ENCODE results near the gene QSOX2.

The QSOX2 gene

DNA sequence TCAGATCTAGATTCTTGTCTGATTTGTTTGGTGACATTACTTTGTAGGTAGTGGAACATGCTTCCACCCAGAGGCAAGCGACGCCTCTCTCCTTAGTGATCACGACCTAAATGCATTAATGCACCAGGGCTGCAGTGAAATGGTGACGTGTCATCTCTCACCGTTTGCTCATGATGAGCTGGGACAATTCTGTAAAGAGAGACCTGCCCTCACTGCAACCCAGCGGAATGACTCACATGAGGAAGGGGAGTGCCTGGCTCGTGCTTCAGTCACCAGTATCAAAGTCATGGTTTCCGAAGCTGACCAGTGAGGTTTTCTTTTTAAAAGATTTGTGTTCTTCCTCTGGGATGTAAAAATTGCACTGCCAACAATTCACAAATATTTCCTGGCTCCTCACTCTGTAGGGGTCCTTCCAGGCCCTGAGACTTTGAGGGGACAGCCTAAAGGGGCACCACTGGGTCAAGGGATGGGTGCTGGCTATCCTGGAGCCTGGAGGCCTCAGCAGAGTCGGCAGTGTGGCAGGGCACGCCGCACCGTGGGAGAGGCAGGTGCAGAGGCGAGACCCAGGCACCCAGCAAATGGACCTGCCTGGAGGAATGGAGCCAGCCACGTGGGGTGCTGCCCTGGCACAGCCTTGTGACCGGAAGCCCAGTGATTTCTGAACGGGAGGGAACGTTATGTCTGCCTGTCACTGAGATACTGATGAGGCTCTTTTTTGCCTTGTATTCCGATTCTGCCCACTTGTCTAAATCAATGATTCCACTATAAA, 17.3 kb downstream of the QSOX2 start:
- peak; percentile 33 for DNase-seq (ENCODE audit: low read depth, low spot score)
- H3K4me3 ChIP-seq (ENCODE audit: low read depth, low read length), result no peak overlapping the region
- TF ChIP-seq CTCF (IDR thresholded peaks at IDR 0.05; ENCODE audit: insufficient read depth, low read length, missing control alignments), result no peak
- ChIA-PET CTCF (interaction anchor here (0.8 to 5.7 kb wide), 6 partner anchors 9 to 55 kb away, joined by 3 to 66 read pairs (median 4); no protein-coding TSS in a partner anchor), POLR2A (no interaction called here)

- no peak for TF ChIP-seq CTCF (IDR thresholded peaks at IDR 0.05; ENCODE audit: insufficient read depth, low read length, missing control alignments)
- CTCF ChIA-PET, result interaction anchor here (1.0 to 5.7 kb wide), 15 partner anchors 7 to 104 kb away, joined by 3 to 66 read pairs (median 5); no protein-coding TSS in a partner anchor
- no peak overlapping the region for H3K4me3 ChIP-seq (ENCODE audit: low read depth, low read length)
- POLR2A ChIA-PET, result no interaction called here
- DNase-seq (ENCODE audit: low read depth, low spot score), result no peak
These were observed 18.8 kb downstream of the QSOX2 start for GRCh38 chr9:136226680-136227407.

DNA sequence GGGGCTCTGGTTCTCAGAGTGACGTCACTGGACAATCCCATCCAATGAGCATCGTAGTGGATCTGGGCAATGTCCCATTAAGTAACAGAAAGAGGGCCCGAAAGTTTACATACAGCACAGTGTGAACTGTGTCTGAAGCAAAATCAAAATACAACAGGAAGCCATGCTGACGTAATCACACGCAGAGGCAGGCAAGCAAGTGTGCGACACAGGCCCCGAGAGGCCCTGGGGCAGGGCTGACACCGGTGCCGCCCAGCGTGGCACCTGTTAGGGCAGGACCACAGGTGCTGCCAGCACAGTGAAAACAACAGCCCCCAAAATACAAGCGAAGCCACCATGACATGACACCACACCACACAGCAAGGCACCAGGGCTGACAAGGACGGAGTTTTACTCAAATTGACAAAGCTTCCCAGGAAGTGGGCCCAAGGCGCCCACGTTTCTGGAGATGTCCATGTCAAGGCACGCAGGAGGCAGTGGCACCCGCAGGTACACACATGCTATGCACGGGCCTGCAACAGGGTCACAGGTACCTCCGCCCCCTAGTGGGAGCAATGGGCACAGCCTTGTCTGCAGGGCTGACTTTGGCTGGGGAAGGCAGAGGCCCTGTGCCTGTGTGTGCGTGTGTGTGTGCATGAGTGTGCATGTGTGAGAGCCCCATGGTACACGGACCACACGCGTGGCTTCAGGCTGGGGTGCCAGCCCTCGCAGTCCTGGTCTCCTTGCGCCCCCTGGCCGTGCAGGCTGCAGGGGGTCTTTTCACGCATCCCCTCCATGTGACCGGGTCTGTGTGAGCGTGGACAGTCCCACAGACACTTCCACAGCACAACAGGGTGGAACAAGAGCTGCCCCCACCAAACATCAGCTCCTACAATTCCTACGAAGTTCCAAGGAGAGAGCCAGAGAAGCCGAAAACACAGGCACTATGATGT, 19.6 kb downstream of the QSOX2 start:
- ChIA-PET CTCF (interaction anchor here (1.0 to 5.7 kb wide), 18 partner anchors 8 to 103 kb away, joined by 3 to 66 read pairs (median 5); partner anchors contain the start of gene QSOX2), POLR2A (no interaction called here)
- DNase-seq (ENCODE audit: low read depth, low spot score), result no peak
- no peak overlapping the region for H3K4me3 ChIP-seq (ENCODE audit: low read depth, low read length)
- peak; percentile 91 for TF ChIP-seq CTCF (IDR thresholded peaks at IDR 0.05; ENCODE audit: insufficient read depth, low read length, missing control alignments)

DNA sequence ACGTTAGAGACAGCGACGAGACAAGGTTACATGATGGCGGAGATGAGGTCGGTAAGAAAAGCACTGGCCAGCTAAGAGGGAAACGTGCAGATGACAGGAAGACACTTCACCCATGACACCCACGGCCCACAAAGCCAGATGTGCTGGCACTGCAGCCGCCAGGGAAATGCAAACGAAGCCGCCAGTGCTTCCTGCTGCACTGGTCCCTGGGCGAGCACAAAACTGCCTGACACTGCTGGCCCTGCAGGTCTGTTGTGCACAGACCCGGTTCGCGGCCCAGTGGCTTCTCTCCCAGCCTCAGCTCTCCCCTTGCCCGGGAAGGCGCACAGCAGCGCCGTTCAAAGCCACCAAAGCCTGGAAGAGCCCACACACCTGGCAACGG, 20.3 kb downstream of the QSOX2 start:
- no peak for DNase-seq (ENCODE audit: low read depth, low spot score)
- no peak overlapping the region for H3K4me3 ChIP-seq (ENCODE audit: low read depth, low read length)
- ChIA-PET CTCF (interaction anchor here (1.1 to 5.7 kb wide), 16 partner anchors 9 to 84 kb away, joined by 3 to 66 read pairs (median 5); partner anchors contain the start of gene QSOX2), POLR2A (no interaction called here)
- TF ChIP-seq CTCF (IDR thresholded peaks at IDR 0.05; ENCODE audit: insufficient read depth, low read length, missing control alignments), result no peak

DNA sequence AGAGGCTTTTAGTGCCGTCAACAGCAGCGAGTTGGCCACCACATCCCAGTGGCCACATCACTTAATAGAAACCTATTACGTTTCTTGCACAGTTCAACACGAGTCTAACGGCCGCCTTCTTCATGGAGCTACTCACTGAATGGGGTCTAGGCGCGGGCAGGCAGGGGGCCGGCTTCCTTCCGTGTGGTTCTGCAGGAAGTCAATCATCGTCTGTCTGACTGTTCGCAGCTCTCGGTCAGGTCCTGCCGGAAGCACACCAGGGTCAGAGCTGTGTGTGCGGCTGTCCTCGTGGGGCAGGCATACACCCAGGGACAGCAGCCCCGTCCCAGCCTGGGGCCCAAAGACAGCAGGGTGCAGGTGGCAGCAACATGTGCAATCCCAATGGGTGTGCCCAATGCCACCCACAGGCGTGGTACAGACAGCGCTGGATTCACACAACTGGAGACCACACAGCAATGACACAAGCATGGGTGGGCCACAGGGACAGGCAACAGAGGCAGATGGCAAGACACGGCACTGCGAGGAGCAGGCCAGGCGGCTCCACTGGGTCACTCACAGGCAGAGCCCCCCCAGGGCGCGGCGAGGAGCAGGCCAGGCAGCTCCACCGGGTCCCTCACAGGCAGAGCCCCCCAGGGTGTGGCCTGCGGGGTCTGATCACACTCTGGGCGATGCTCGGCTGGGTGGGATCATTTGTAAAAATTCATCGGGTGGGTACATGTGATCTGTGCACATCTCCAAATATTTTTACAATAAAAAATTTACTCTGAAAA, 21.6 kb downstream of the QSOX2 start:
- TF ChIP-seq CTCF (IDR thresholded peaks at IDR 0.05; ENCODE audit: insufficient read depth, low read length, missing control alignments), result no peak
- ChIA-PET CTCF (interaction anchor here (0.8 to 5.7 kb wide), 16 partner anchors 8 to 164 kb away, joined by 3 to 66 read pairs (median 4); no protein-coding TSS in a partner anchor), POLR2A (no interaction called here)
- no peak for DNase-seq (ENCODE audit: low read depth, low spot score)
- no peak overlapping the region for H3K4me3 ChIP-seq (ENCODE audit: low read depth, low read length)

All from AG04449 (cell line).